Progenitor cell of endocrine pancreas (in vitro differentiated cells): ENCODE measurements around the gene PPM1B. TPM values are rescaled to one million over a fixed set of nuclear protein-coding genes. Genes with fewer than 3 reads are reported as not detected.

Experiments used
- DNase-seq: peaks from one replicate; pipeline ENCODE4 v3.0.0; 2021; ENCODE audit warnings: low spot score; ENCODE audit not compliant: unreplicated experiment
- H3K27ac Mint-ChIP-seq: 2 replicates; pipeline ENCODE4 v1.8.0; 2021; ENCODE audit warnings: mild to moderate bottlenecking, moderate library complexity, mixed read lengths
- H3K27me3 Mint-ChIP-seq: 2 replicates; pipeline ENCODE4 v1.8.0; 2021; ENCODE audit warnings: mixed read lengths
- H3K36me3 Mint-ChIP-seq: 2 replicates; pipeline ENCODE4 v1.8.0; 2022; ENCODE audit warnings: mixed read lengths; ENCODE audit not compliant: insufficient read depth
- H3K4me1 Mint-ChIP-seq: 2 replicates; pipeline ENCODE4 v1.8.0; 2021; ENCODE audit warnings: low read depth, mixed read lengths
- H3K4me3 Mint-ChIP-seq: 2 replicates; pipeline ENCODE4 v1.8.0; 2021; ENCODE audit warnings: low read depth, mild to moderate bottlenecking, moderate library complexity, mixed read lengths
- H3K9me3 Mint-ChIP-seq: 2 replicates; pipeline ENCODE4 v1.8.0; 2021; ENCODE audit warnings: low read depth, mixed read lengths
- total RNA-seq: library from RNA; stranded (reverse); gene quantifications from 2 replicates; pipeline ENCODE4 v1.2.1, GENCODE V29; 2021
- TF ChIP-seq, protein P1 (sequence below): fragments of 200-600 bp; sonication (generic); IDR thresholded peaks from one replicate; pipeline ENCODE4 v1.5.0; 2021; ENCODE audit warnings: antibody characterized with exemption, mild to moderate bottlenecking; ENCODE audit not compliant: unreplicated experiment

Gene PPM1B
- total RNA-seq, 1 donor from 2014 or later: 60.8 TPM

DNA sequence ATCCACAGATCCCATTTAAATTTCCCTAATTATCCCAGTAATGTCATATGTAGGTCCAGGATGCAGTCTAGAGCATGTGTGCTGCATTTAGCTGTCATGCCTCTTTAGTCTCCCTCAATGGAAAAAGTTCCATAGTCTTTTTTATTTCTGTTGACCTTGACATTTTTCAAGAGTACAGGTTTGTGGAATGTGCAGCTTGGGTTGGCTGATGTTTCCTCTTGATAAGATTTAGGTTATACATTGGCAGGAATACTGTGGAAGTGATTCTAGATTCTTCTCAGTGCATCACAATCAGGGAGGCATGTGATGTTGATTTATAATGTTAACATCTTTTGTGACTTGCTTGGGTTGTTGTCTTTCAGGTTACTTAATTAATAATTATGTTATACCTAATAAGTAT lies 42.5 kb downstream of the PPM1B start:
- no peak overlapping the region for H3K4me3 Mint-ChIP-seq
- H3K9me3 Mint-ChIP-seq: no peaks in the 10 kb centered on the region
- H3K4me1 Mint-ChIP-seq: peaks cover 6% of the 10 kb centered on the region
- peaks cover 20% of the 10 kb centered on the region for H3K36me3 Mint-ChIP-seq
- no peak for DNase-seq
- TF ChIP-seq, protein P1, sequence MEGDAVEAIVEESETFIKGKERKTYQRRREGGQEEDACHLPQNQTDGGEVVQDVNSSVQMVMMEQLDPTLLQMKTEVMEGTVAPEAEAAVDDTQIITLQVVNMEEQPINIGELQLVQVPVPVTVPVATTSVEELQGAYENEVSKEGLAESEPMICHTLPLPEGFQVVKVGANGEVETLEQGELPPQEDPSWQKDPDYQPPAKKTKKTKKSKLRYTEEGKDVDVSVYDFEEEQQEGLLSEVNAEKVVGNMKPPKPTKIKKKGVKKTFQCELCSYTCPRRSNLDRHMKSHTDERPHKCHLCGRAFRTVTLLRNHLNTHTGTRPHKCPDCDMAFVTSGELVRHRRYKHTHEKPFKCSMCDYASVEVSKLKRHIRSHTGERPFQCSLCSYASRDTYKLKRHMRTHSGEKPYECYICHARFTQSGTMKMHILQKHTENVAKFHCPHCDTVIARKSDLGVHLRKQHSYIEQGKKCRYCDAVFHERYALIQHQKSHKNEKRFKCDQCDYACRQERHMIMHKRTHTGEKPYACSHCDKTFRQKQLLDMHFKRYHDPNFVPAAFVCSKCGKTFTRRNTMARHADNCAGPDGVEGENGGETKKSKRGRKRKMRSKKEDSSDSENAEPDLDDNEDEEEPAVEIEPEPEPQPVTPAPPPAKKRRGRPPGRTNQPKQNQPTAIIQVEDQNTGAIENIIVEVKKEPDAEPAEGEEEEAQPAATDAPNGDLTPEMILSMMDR: no peak
- no peak overlapping the region for H3K27ac Mint-ChIP-seq
- no peaks in the 10 kb centered on the region for H3K27me3 Mint-ChIP-seq

DNA sequence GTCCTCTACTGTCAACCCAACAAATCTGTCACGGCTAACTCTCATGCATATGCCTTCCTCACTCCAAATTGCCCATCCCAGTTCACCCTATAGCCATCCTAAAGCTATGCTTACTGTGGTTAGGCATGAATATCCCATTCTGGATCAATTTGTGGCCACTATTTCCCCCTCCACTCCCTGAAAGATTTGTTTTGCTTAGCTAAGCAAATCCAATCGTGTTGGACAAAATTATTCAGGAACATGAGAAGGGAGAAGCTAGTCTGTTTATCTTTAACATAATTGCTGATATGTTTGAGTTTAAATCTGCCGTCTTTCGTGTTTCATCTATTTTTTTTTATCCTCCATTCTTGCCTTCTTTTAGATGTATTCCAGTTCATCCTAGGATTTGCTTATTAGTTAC lies 43.6 kb downstream of the PPM1B start:
- Mint-ChIP-seq H3K27ac (peak overlapping the region; percentile 9), H3K36me3 (peaks cover 22% of the 10 kb centered on the region)

DNA sequence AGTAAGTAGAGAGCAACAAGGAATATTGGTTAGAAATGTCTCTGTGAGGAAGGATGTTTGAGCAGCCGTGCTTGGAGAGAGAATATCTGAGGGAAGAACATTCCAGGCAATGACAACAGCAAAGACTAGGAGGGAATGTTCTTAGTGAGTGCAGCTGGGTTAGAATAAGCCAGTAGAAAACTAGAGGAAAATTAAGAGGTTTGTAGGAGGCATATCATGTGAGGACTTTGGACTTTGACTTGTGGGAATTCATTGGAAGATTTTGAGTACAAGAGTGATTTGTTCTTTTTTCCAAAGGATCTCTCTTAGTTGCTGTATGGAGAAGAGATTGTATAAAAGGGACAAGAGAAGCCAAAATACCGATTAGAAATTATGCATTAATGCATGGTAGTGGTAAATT lies 47.2 kb downstream of the PPM1B start:
- Mint-ChIP-seq H3K27me3 (no peaks in the 10 kb centered on the region), H3K4me3 (no peak overlapping the region), H3K4me1 (peaks cover 6% of the 10 kb centered on the region), H3K36me3 (peaks cover 18% of the 10 kb centered on the region), H3K27ac (peak overlapping the region; percentile 2), H3K9me3 (no peaks in the 10 kb centered on the region)
- no peak for DNase-seq
- TF ChIP-seq, protein P1: no peak

More for the DNA sequence above, 43.6 kb downstream of the PPM1B start:
- H3K4me3 Mint-ChIP-seq: no peak overlapping the region
- peaks cover 6% of the 10 kb centered on the region for H3K4me1 Mint-ChIP-seq
- TF ChIP-seq, protein P1: no peak
- no peaks in the 10 kb centered on the region for H3K9me3 Mint-ChIP-seq
- H3K27me3 Mint-ChIP-seq: no peaks in the 10 kb centered on the region
- no peak for DNase-seq

DNA sequence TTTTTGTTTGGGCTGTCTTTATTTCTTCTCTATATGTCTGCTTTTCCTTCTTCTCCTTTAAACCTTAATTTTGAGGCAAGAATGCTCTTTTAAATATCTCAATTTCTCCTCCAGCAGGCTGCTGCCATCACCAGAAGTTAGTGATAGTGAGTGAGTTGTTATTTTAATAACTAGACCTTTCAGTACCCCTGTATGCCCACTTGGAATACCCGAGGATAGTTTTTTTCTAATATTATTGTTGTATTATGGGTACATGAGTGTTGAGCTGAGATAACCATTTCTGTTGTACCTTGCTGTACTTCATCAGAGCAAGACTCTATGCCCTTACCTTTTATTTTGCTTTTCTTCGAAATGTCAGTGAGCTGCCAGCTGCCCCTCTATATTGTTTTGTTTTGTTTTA lies 50.1 kb downstream of the PPM1B start:
- Mint-ChIP-seq H3K27me3 (no peaks in the 10 kb centered on the region), H3K9me3 (no peaks in the 10 kb centered on the region), H3K4me1 (peaks cover 8% of the 10 kb centered on the region), H3K27ac (no peak overlapping the region), H3K36me3 (peaks cover 10% of the 10 kb centered on the region), H3K4me3 (no peak overlapping the region)
- no peak for DNase-seq
- TF ChIP-seq, protein P1: no peak

DNA sequence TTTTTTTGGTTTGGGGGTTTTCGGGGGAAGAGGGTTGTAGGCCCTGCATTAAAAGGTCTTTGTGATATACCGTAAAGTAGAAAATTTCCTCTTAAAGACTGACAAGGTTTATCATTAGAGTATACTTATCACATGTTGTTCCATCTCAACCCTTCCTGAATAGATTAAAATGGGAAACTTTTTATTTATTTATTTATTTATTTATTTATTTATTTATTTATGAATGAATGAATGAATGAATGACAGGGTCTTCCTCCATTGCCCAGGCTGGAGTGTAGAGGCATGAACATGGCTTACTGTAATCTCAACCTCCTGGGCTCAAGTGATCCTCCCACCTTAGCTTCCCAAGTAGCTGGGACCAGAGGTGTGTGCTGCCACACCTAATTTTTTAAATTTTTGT lies 58.1 kb downstream of the PPM1B start:
- H3K27ac Mint-ChIP-seq: no peak overlapping the region
- no peaks in the 10 kb centered on the region for H3K9me3 Mint-ChIP-seq
- no peak overlapping the region for H3K4me3 Mint-ChIP-seq
- no peak for DNase-seq
- TF ChIP-seq, protein P1: no peak
- peaks cover 2% of the 10 kb centered on the region for H3K4me1 Mint-ChIP-seq
- peaks cover 8% of the 10 kb centered on the region for H3K36me3 Mint-ChIP-seq
- H3K27me3 Mint-ChIP-seq: no peaks in the 10 kb centered on the region
